Jurkat, Clone E6-1 (cell line): ENCODE measurements around the gene SLC9A9.
A peak's percentile ranks its signal among the peaks of the same experiment; 100 is the strongest.

ENCODE experiments used
- DNase-seq: peaks from one replicate; pipeline ENCODE4 v3.0.0-alpha.2; 2011; ENCODE audit warnings: low read depth, low spot score
- H3K4me3 ChIP-seq: 2 replicates; pipeline ENCODE4 v1.5.1; 2011; ENCODE audit warnings: mild to moderate bottlenecking, low read length, control low read depth, moderate library complexity

SLC9A9 gene

DNA sequence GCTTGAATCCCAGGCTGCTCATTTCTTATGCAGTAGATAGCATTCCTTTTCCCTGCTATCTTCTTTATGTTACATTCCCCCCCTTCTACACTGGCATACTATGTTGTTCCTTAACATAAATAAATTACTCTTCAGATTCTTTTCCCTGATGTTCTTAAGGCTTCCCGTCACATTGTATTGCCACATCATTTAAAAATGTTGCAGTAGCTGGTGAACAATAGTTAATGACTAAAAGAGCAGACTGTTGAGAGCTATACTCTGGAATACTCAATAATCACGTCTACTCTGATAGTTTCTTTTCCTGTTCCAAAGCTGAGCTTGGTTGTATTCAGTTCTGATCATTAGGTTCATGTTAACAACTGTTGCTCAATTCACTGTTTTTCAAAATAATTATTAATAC lies 508.8 kb downstream of the SLC9A9 start:
- no peak overlapping the region for H3K4me3 ChIP-seq
- DNase-seq: no peak

DNA sequence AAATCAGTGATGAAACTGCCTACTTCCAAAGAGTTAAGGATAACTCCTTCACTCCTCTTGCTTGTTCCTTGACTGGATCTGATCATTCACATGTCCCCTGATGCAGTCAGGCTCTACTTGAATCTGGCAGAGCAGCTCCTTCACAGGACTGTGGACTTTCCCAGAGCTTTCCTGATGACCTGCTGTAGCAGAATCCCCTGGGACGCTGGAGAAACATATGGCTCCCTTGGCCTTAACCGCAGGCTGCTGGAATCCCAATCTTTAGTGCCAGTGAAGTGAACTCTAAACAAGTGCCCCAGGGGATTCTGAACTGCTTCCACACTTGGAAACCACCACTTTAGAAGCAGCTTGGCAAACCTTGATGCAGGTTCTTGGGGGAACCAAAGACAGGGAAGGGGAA lies 510.9 kb downstream of the SLC9A9 start:
- H3K4me3 ChIP-seq: no peak overlapping the region
- DNase-seq: no peak

DNA sequence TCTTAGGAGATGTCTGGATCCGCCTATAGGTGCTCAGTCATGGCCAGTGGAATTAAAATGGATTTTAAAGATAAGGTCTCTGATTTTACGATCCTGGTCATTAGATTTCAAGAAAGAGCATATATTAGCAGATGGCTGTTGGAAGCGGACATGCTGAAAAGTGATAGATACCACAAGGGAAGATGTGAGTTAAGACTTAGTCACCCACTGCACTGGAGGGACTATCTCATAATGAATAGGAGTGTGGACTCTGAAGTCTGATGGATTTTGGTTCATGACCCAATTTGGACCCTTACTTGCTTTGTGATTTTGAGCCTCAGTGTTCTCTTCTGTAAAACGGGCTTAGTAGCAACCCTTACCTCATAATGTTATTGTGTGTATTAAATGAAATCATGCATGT lies 514.0 kb downstream of the SLC9A9 start:
- H3K4me3 ChIP-seq: no peak overlapping the region
- no peak for DNase-seq

DNA sequence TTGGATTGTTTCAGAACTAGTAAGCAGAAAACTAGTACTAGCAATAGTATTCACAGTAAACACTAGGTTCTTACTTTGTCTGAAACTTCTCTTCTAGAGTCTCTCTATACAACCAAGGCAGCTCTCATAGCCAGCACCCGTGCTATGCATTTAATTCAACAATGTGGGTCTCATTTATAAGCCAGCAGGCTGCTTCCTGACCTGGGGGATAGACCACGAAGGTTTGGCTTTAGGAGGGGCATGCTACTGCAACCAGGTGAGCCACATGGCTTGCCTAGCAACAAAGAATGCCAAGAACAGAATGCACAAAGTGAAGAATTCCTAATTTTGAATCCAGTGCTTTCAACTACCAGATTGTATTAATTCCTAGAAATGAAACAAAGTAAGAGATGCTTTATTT lies 514.9 kb downstream of the SLC9A9 start:
- H3K4me3 ChIP-seq: no peak overlapping the region
- DNase-seq: no peak

GRCh38 chr3:143332026-143332425 lies 516.2 kb downstream of the SLC9A9 start:
- no peak overlapping the region for H3K4me3 ChIP-seq
- DNase-seq: no peak

- H3K4me3 ChIP-seq: no peak overlapping the region
- no peak for DNase-seq
Measured at GRCh38 chr3:143331350-143331749, 516.9 kb downstream of the SLC9A9 start.

- no peak for DNase-seq
- H3K4me3 ChIP-seq: no peak overlapping the region
Measured at GRCh38 chr3:143330296-143330868, 517.9 kb downstream of the SLC9A9 start.

DNA sequence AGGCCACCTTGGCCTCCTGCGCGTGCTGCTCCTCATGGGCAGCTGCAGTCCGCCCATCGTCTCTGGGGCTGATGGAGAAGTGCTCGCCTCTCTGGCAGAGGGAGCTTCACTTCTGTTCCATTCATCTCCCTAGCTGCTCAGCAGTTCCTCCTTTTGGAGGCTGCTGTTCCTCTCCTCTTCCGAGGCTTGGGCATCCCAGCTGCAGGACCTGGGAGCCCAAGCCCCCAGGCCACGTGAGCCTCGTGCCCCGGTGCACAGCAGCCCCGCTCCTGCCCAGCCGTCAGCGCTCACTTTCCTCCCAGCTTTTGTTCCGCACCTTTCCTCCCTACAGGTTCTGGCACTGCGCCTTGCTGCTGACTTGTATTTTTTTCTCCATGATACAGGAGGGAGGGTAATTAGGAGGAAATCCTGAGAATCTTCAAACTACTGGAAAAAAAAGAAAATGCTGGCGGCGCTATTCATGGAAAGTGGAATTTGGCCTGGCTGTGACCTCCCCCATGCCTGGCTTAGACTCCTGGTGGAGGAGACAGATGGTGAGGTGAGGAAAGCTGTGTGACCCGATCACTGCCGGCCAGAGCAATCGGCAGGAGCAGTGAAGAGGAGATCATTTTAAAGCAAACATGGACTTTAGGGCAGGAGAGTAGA lies 518.6 kb downstream of the SLC9A9 start:
- no peak for DNase-seq
- H3K4me3 ChIP-seq: no peak overlapping the region

GRCh38 chr3:143328451-143328850 lies 519.8 kb downstream of the SLC9A9 start:
- DNase-seq: peak; percentile 27

GRCh38 chr3:143326983-143327778 lies 521.1 kb downstream of the SLC9A9 start:
- no peak overlapping the region for H3K4me3 ChIP-seq
- DNase-seq: no peak

More at GRCh38 chr3:143328451-143328850, 519.8 kb downstream of the SLC9A9 start:
- H3K4me3 ChIP-seq: no peak overlapping the region

DNA sequence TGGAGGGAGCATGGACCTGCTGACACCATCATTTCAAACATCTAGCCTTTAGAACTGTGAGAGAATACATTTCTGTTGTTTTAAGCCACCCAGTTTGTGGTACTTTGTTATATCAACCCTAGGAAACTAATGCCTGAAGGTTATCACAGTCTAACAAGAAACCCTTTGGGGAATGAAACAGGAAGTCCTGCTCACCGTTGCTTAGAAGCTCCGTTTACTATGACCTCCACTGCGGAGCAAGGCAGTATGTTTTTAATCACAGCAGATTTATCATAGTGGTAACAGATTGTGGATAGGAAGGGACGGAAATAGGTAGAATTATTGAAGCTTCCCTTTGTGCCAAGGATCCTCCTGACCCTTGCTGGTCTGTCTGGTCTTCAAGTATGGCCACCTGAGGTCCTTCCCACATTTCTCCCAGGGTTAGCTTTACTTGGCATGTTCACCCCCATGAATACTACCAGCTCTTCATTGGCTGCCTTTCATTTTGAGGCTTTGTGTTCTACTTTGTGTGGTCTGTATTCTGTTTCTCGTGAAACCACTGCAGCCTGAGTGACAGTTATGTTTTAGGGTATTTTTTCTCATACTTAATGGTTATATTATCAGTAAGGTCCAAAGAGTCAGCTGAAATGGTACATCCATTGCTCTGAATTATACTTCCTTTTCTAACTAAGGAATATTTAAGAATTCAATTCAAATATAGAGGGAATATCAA lies 527.1 kb downstream of the SLC9A9 start:
- DNase-seq: no peak
- H3K4me3 ChIP-seq: no peak overlapping the region

- DNase-seq: no peak
- H3K4me3 ChIP-seq: no peak overlapping the region
Measured at GRCh38 chr3:143315766-143316165, 532.5 kb downstream of the SLC9A9 start.

- DNase-seq: no peak
- no peak overlapping the region for H3K4me3 ChIP-seq
Measured at GRCh38 chr3:143314251-143315093, 533.8 kb downstream of the SLC9A9 start.

GRCh38 chr3:143313893-143314188 lies 534.4 kb downstream of the SLC9A9 start:
- H3K4me3 ChIP-seq: no peak overlapping the region
- DNase-seq: no peak

GRCh38 chr3:143313025-143313892 lies 535.0 kb downstream of the SLC9A9 start:
- DNase-seq: no peak
- no peak overlapping the region for H3K4me3 ChIP-seq

DNA sequence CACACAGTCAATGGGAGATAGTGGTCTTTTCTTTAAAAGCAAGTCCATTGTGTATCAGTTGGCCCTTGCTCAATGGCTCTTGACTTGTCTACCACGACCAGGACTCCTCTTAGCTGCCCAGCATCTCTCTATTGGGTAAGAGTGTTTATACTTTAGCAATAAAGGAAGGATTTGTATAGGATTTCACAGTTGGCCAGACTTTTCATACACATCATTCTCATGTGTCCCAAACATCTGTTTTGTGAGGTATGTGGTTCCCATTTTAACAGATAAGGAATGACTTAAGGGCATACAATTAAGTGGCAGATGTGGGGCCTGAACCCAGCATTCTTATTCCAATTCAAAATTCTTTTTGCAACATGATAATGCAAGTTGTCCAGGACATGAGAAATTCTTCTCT lies 537.2 kb downstream of the SLC9A9 start:
- no peak overlapping the region for H3K4me3 ChIP-seq
- DNase-seq: no peak

DNA sequence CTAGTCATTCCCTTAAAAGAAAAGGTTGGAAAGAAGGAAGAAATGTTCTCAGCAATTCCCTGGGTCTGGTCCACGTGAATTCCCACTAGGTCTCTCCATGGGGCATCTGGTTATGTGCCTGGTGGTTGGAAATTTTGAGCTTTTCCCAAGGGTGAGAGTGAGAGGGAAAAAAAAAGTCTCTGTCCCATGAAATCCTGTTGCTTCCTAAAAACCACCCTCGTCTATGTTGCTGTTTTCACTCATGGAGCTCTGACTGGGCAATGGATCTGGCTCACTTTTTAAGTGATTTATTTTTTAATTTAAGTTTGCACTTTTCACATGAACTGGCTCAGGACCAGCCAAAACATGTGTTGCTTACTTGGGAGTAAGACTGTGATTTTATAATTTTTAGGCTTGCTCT lies 538.6 kb downstream of the SLC9A9 start:
- no peak for DNase-seq
- H3K4me3 ChIP-seq: no peak overlapping the region

DNA sequence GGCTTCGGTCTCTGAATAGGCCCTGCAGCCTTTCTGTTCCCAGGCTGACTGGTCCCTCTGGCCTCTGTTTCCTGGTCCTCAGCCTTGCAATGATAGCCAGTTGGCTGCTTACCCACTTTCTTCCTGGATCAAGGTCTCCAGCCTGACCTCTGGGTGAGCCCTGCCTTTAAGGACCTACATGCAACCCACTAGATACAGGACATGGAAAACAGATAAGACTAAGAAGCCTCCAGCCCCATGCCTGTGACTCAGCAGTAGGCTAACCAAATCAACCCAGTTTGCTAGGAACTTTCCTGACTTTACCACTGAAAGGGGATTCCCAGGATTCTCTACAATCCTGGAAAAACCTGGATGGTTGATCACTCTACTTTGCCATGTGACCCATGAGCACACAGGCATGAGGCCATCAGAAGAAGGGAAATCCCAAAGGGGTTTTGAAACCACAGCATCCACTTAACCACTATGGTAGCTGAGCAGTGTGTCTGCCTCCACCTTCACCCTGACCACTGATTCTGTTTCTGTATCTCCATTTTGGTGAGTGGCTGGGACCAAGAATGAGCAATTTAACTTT lies 540.6 kb downstream of the SLC9A9 start:
- no peak for DNase-seq
- no peak overlapping the region for H3K4me3 ChIP-seq
